ENCODE data around the gene GSTP1. TPM values are rescaled to one million over a fixed set of nuclear protein-coding genes. Genes with fewer than 3 reads are reported as not detected.
"Not testable (repeated sequence)": the region's sequence is repeated elsewhere in the genome, so short reads cannot be mapped to it uniquely, and the experiment has no call there.

The GSTP1 gene
- total and polyA plus RNA-seq, 4 donors = 371 to 782 (median 495) TPM

GRCh38 chr11:67586568-67587250 is 3.1 kb downstream of the GSTP1 start:
- H3K27ac ChIP-seq (ENCODE audit: low read depth in 1 of 2, low read length in 2 of 2) = no peak overlapping the region

GRCh38 chr11:67588136-67588503 is 4.5 kb downstream of the GSTP1 start:
- DNase-seq (no peak), ATAC-seq (ENCODE audit: low FRiP score) (no peak)
- WGBS, 2 donors = 94 to 100% methylated on average over 1 of the region's 1 CpG
- Histone ChIP-seq H3K27ac (ENCODE audit: low read depth in 1 of 2, low read length in 2 of 2) (no peak overlapping the region), H3K9me3 (ENCODE audit: control insufficient read depth, low read length) (no peaks in the 10 kb centered on the region), H3K36me3 (ENCODE audit: control insufficient read depth in 1 of 2, insufficient read depth in 2 of 2, low read length in 1 of 2) (peaks cover 0 to 5% of the 10 kb centered on the region in 2 donors), H3K27me3 (ENCODE audit: control insufficient read depth in 1 of 2, insufficient read depth in 2 of 2, low read length in 1 of 2) (no peaks in the 10 kb centered on the region), H3K4me1 (ENCODE audit: control insufficient read depth in 1 of 2, insufficient read depth in 2 of 2, low read length in 2 of 2) (no peaks in the 10 kb centered on the region), H3K4me3 (ENCODE audit: low read length in 2 of 2) (no peak overlapping the region)
- intact Hi-C loops (cut with DNase I) = no loop called here

More at GRCh38 chr11:67586568-67587250, 3.1 kb downstream of the GSTP1 start:
- H3K4me3 ChIP-seq (ENCODE audit: low read length in 2 of 2) = no peak overlapping the region
- no peak for ATAC-seq (ENCODE audit: low FRiP score)
- H3K9me3 ChIP-seq (ENCODE audit: control insufficient read depth, low read length) = no peaks in the 10 kb centered on the region
- H3K36me3 ChIP-seq (ENCODE audit: control insufficient read depth in 1 of 2, insufficient read depth in 2 of 2, low read length in 1 of 2) = peaks cover 0 to 5% of the 10 kb centered on the region in 2 donors
- no peaks in the 10 kb centered on the region for H3K27me3 ChIP-seq (ENCODE audit: control insufficient read depth in 1 of 2, insufficient read depth in 2 of 2, low read length in 1 of 2)
- no peaks in the 10 kb centered on the region for H3K4me1 ChIP-seq (ENCODE audit: control insufficient read depth in 1 of 2, insufficient read depth in 2 of 2, low read length in 2 of 2)
- no peak for DNase-seq
- intact Hi-C loops (cut with DNase I) = no loop called here
- WGBS, 2 donors = 75 to 81% methylated on average over 5 of the region's 5 CpGs

GRCh38 chr11:67588899-67589415 is 5.3 kb downstream of the GSTP1 start:
- H3K36me3 ChIP-seq (ENCODE audit: control insufficient read depth in 1 of 2, insufficient read depth in 2 of 2, low read length in 1 of 2); H3K27ac ChIP-seq (ENCODE audit: low read depth in 1 of 2, low read length in 2 of 2); intact Hi-C loops (cut with DNase I); H3K4me1 ChIP-seq (ENCODE audit: control insufficient read depth in 1 of 2, insufficient read depth in 2 of 2, low read length in 2 of 2); H3K9me3 ChIP-seq (ENCODE audit: control insufficient read depth, low read length); ATAC-seq (ENCODE audit: low FRiP score); H3K4me3 ChIP-seq (ENCODE audit: low read length in 2 of 2); H3K27me3 ChIP-seq (ENCODE audit: control insufficient read depth in 1 of 2, insufficient read depth in 2 of 2, low read length in 1 of 2); DNase-seq: not testable (repeated sequence)
- 72 to 76% methylated on average over 11 of the region's 11 CpGs for WGBS, 2 donors

GRCh38 chr11:67592880-67593564 is 9.4 kb downstream of the GSTP1 start:
- Histone ChIP-seq H3K4me3 (ENCODE audit: low read length in 2 of 2) (no peak overlapping the region), H3K9me3 (ENCODE audit: control insufficient read depth, low read length) (no peaks in the 10 kb centered on the region), H3K4me1 (ENCODE audit: control insufficient read depth in 1 of 2, insufficient read depth in 2 of 2, low read length in 2 of 2) (no peaks in the 10 kb centered on the region), H3K27me3 (ENCODE audit: control insufficient read depth in 1 of 2, insufficient read depth in 2 of 2, low read length in 1 of 2) (no peaks in the 10 kb centered on the region), H3K36me3 (ENCODE audit: control insufficient read depth in 1 of 2, insufficient read depth in 2 of 2, low read length in 1 of 2) (no peaks in the 10 kb centered on the region), H3K27ac (ENCODE audit: low read depth in 1 of 2, low read length in 2 of 2) (peak overlapping the region; percentile 58 to 91)
- WGBS, 2 donors = 74 to 76% methylated on average over 12 of the region's 12 CpGs
- intact Hi-C loops (cut with DNase I) = no loop called here
- ATAC-seq (ENCODE audit: low FRiP score) (no peak), DNase-seq (no peak)

GRCh38 chr11:67593565-67593905 is 9.9 kb downstream of the GSTP1 start:
- DNase-seq (no peak), ATAC-seq (ENCODE audit: low FRiP score) (no peak)
- Histone ChIP-seq H3K4me3 (ENCODE audit: low read length in 2 of 2) (no peak overlapping the region), H3K27me3 (ENCODE audit: control insufficient read depth in 1 of 2, insufficient read depth in 2 of 2, low read length in 1 of 2) (no peaks in the 10 kb centered on the region), H3K4me1 (ENCODE audit: control insufficient read depth in 1 of 2, insufficient read depth in 2 of 2, low read length in 2 of 2) (no peaks in the 10 kb centered on the region), H3K27ac (ENCODE audit: low read depth in 1 of 2, low read length in 2 of 2) (peak overlapping the region; percentile 82 to 91), H3K9me3 (ENCODE audit: control insufficient read depth, low read length) (no peaks in the 10 kb centered on the region), H3K36me3 (ENCODE audit: control insufficient read depth in 1 of 2, insufficient read depth in 2 of 2, low read length in 1 of 2) (no peaks in the 10 kb centered on the region)
- intact Hi-C loops (cut with DNase I) = no loop called here
- 27 to 33% methylated on average over 3 of the region's 3 CpGs for WGBS, 2 donors

GRCh38 chr11:67594480-67594879 is 10.9 kb downstream of the GSTP1 start:
- H3K4me3 ChIP-seq (ENCODE audit: low read length in 2 of 2) = no peak overlapping the region
- DNase-seq (no peak), ATAC-seq (ENCODE audit: low FRiP score) (no peak)
- H3K27ac ChIP-seq (ENCODE audit: low read depth in 1 of 2, low read length in 2 of 2) = peak overlapping the region in 1 of 2 donors; percentile 26
- no peaks in the 10 kb centered on the region for H3K36me3 ChIP-seq (ENCODE audit: control insufficient read depth in 1 of 2, insufficient read depth in 2 of 2, low read length in 1 of 2)
- 51% methylated on average over 3 of the region's 3 CpGs for WGBS, 2 donors
- intact Hi-C loops (cut with DNase I) = no loop called here
- no peaks in the 10 kb centered on the region for H3K27me3 ChIP-seq (ENCODE audit: control insufficient read depth in 1 of 2, insufficient read depth in 2 of 2, low read length in 1 of 2)
- no peaks in the 10 kb centered on the region for H3K4me1 ChIP-seq (ENCODE audit: control insufficient read depth in 1 of 2, insufficient read depth in 2 of 2, low read length in 2 of 2)
- H3K9me3 ChIP-seq (ENCODE audit: control insufficient read depth, low read length) = no peaks in the 10 kb centered on the region

- WGBS, 2 donors = 86 to 94% methylated on average over 1 of the region's 1 CpG
- Histone ChIP-seq H3K4me1 (ENCODE audit: control insufficient read depth in 1 of 2, insufficient read depth in 2 of 2, low read length in 2 of 2) (no peaks in the 10 kb centered on the region), H3K27me3 (ENCODE audit: control insufficient read depth in 1 of 2, insufficient read depth in 2 of 2, low read length in 1 of 2) (no peaks in the 10 kb centered on the region), H3K9me3 (ENCODE audit: control insufficient read depth, low read length) (no peaks in the 10 kb centered on the region), H3K27ac (ENCODE audit: low read depth in 1 of 2, low read length in 2 of 2) (no peak overlapping the region), H3K36me3 (ENCODE audit: control insufficient read depth in 1 of 2, insufficient read depth in 2 of 2, low read length in 1 of 2) (no peaks in the 10 kb centered on the region), H3K4me3 (ENCODE audit: low read length in 2 of 2) (no peak overlapping the region)
- DNase-seq (no peak), ATAC-seq (ENCODE audit: low FRiP score) (no peak)
- intact Hi-C loops (cut with DNase I) = no loop called here
Observed at GRCh38 chr11:67596753-67597300, 13.2 kb downstream of the GSTP1 start.

GRCh38 chr11:67597458-67597857 is 13.8 kb downstream of the GSTP1 start:
- H3K4me3 ChIP-seq (ENCODE audit: low read length in 2 of 2); H3K27me3 ChIP-seq (ENCODE audit: control insufficient read depth in 1 of 2, insufficient read depth in 2 of 2, low read length in 1 of 2); H3K9me3 ChIP-seq (ENCODE audit: control insufficient read depth, low read length); H3K36me3 ChIP-seq (ENCODE audit: control insufficient read depth in 1 of 2, insufficient read depth in 2 of 2, low read length in 1 of 2); H3K27ac ChIP-seq (ENCODE audit: low read depth in 1 of 2, low read length in 2 of 2); H3K4me1 ChIP-seq (ENCODE audit: control insufficient read depth in 1 of 2, insufficient read depth in 2 of 2, low read length in 2 of 2); ATAC-seq (ENCODE audit: low FRiP score); DNase-seq; intact Hi-C loops (cut with DNase I): not testable (repeated sequence)
- no CpG with 5 or more reads among the region's 3 CpGs for WGBS, 2 donors

- 94 to 95% methylated on average over 25 to 26 of the region's 26 CpGs for whole genome bisulfite sequencing, 2 donors
- H3K27me3 ChIP-seq (ENCODE audit: control insufficient read depth in 1 of 2, insufficient read depth in 2 of 2, low read length in 1 of 2); H3K36me3 ChIP-seq (ENCODE audit: control insufficient read depth in 1 of 2, insufficient read depth in 2 of 2, low read length in 1 of 2); DNase-seq; ATAC-seq (ENCODE audit: low FRiP score); H3K9me3 ChIP-seq (ENCODE audit: control insufficient read depth, low read length); H3K4me1 ChIP-seq (ENCODE audit: control insufficient read depth in 1 of 2, insufficient read depth in 2 of 2, low read length in 2 of 2); intact Hi-C loops (cut with DNase I); H3K4me3 ChIP-seq (ENCODE audit: low read length in 2 of 2); H3K27ac ChIP-seq (ENCODE audit: low read depth in 1 of 2, low read length in 2 of 2): not testable (repeated sequence)
Observed at GRCh38 chr11:67597963-67598362, 14.4 kb downstream of the GSTP1 start.
